DOHH2 (cell line): ENCODE data around the gene SEC14L1.

Experiments used
- H3F3A ChIP-seq: fragments of 200-600 bp; sonication (generic), shearing (Covaris generic); 2 replicates; pipeline ENCODE4 v1.6.0; 2016; ENCODE audit warnings: antibody characterized with exemption, mild to moderate bottlenecking; ENCODE audit not compliant: control insufficient read depth, insufficient read depth
- H3K27ac ChIP-seq: fragments of 200-600 bp; sonication (generic); 2 replicates; pipeline ENCODE4 v1.5.1; 2014; ENCODE audit warnings: low read depth, mild to moderate bottlenecking, low read length, moderate library complexity
- H3K27me3 ChIP-seq: fragments of 200-600 bp; sonication (generic); 2 replicates; pipeline ENCODE4 v1.6.1; 2014; ENCODE audit warnings: mild to moderate bottlenecking, low read length, mixed read lengths; ENCODE audit not compliant: control insufficient read depth
- H3K36me3 ChIP-seq: fragments of 200-600 bp; sonication (generic); 2 replicates; pipeline ENCODE4 v1.6.1; 2014; ENCODE audit warnings: mild to moderate bottlenecking, low read length, moderate library complexity, mixed read lengths; ENCODE audit not compliant: control insufficient read depth
- H3K4me1 ChIP-seq: fragments of 200-600 bp; sonication (generic); 2 replicates; pipeline ENCODE4 v1.6.1; 2014; ENCODE audit warnings: mild to moderate bottlenecking, low read length, mixed read lengths; ENCODE audit not compliant: control insufficient read depth
- H3K4me2 ChIP-seq: fragments of 200-600 bp; sonication (generic); 2 replicates; pipeline ENCODE4 v1.6.0; 2014; ENCODE audit warnings: mild to moderate bottlenecking, low read length, moderate library complexity
- H3K4me3 ChIP-seq: fragments of 200-600 bp; sonication (generic); 2 replicates; pipeline ENCODE4 v1.5.1; 2014; ENCODE audit warnings: mild to moderate bottlenecking, low read length, mixed read lengths
- H3K79me2 ChIP-seq: fragments of 200-600 bp; sonication (generic); 2 replicates; pipeline ENCODE4 v1.6.1; 2014; ENCODE audit warnings: mild to moderate bottlenecking, low read length, mixed read lengths; ENCODE audit not compliant: control insufficient read depth
- H3K9me2 ChIP-seq: fragments of 200-600 bp; sonication (generic); replicated peaks from 2 replicates; pipeline ENCODE4 v1.6.1; 2014; ENCODE audit warnings: mild to moderate bottlenecking, low read length, mixed read lengths; ENCODE audit not compliant: control insufficient read depth
- H3K9me3 ChIP-seq: fragments of 200-600 bp; sonication (generic); 2 replicates; pipeline ENCODE4 v1.6.1; 2014; ENCODE audit warnings: antibody characterized with exemption, low read length, mixed read lengths; ENCODE audit not compliant: control insufficient read depth, insufficient read depth
- H4K20me1 ChIP-seq: fragments of 200-600 bp; sonication (generic); 2 replicates; pipeline ENCODE4 v1.6.0; 2014; ENCODE audit warnings: low read depth, mild to moderate bottlenecking, antibody characterized with exemption, low read length, moderate library complexity; ENCODE audit not compliant: control insufficient read depth, insufficient read depth
- CTCF ChIP-seq: fragments of 200-600 bp; sonication (generic); IDR thresholded peaks from one replicate; pipeline ENCODE4 v1.5.1; 2014; ENCODE audit warnings: antibody characterized with exemption, mild to moderate bottlenecking, low read depth, low read length; ENCODE audit not compliant: poor library complexity, severe bottlenecking
- EZH2phosphoT487 ChIP-seq: fragments of 200-600 bp; sonication (generic); IDR thresholded peaks from 2 replicates; pipeline ENCODE4 v1.6.1; 2017; ENCODE audit warnings: borderline replicate concordance, mild to moderate bottlenecking, antibody characterized with exemption, low read length, moderate library complexity, mixed read lengths

The SEC14L1 gene

GRCh38 chr17:77227461-77228240 lies 86.9 kb downstream of the SEC14L1 start:
- no peak overlapping the region for H3K27ac ChIP-seq
- no peaks in the 10 kb centered on the region for H3K27me3 ChIP-seq
- no peaks in the 10 kb centered on the region for H3K9me2 ChIP-seq
- H3K4me1 ChIP-seq, result no peaks in the 10 kb centered on the region
- peaks cover 8% of the 10 kb centered on the region; the same call in 1 of the 2 replicates for H3F3A ChIP-seq
- TF ChIP-seq EZH2phosphoT487 (no peak), CTCF (no peak)
- no peak overlapping the region for H3K4me3 ChIP-seq
- no peaks in the 10 kb centered on the region for H3K79me2 ChIP-seq
- no peaks in the 10 kb centered on the region for H4K20me1 ChIP-seq
- H3K4me2 ChIP-seq, result no peak overlapping the region
- no peaks in the 10 kb centered on the region for H3K36me3 ChIP-seq
- H3K9me3 ChIP-seq, result peaks cover 5% of the 10 kb centered on the region; the same call in 1 of the 2 replicates

- Histone ChIP-seq H3K9me3 (peaks cover 5% of the 10 kb centered on the region; the same call in 1 of the 2 replicates), H3K27me3 (no peaks in the 10 kb centered on the region), H4K20me1 (no peaks in the 10 kb centered on the region), H3K27ac (no peak overlapping the region), H3K4me2 (no peak overlapping the region), H3K79me2 (no peaks in the 10 kb centered on the region), H3K4me1 (no peaks in the 10 kb centered on the region; the same call in 1 of the 2 replicates), H3K9me2 (no peaks in the 10 kb centered on the region), H3K36me3 (no peaks in the 10 kb centered on the region), H3K4me3 (no peak overlapping the region), H3F3A (0 out of 2 replicates have a peak, but pooled peaks cover 5% of the 10 kb centered on the region)
- TF ChIP-seq EZH2phosphoT487, result no peak
These were observed 87.5 kb downstream of the SEC14L1 start for GRCh38 chr17:77228241-77228752.

GRCh38 chr17:77228816-77229215 lies 88.0 kb downstream of the SEC14L1 start:
- Histone ChIP-seq H3K9me3 (peaks cover 5% of the 10 kb centered on the region; the same call in 1 of the 2 replicates), H3F3A (0 out of 2 replicates have a peak, but pooled peaks cover 5% of the 10 kb centered on the region), H3K36me3 (no peaks in the 10 kb centered on the region), H3K4me1 (peaks cover 5% of the 10 kb centered on the region), H3K4me2 (no peak overlapping the region), H3K79me2 (no peaks in the 10 kb centered on the region), H4K20me1 (no peaks in the 10 kb centered on the region), H3K9me2 (no peaks in the 10 kb centered on the region), H3K27ac (no peak overlapping the region), H3K27me3 (no peaks in the 10 kb centered on the region), H3K4me3 (no peak overlapping the region)
- TF ChIP-seq CTCF (no peak), EZH2phosphoT487 (no peak)

GRCh38 chr17:77229786-77230435 lies 89.1 kb downstream of the SEC14L1 start:
- TF ChIP-seq CTCF, result no peak
- H3K79me2 ChIP-seq, result no peaks in the 10 kb centered on the region
- H3K4me3 ChIP-seq, result no peak overlapping the region
- H3K4me1 ChIP-seq, result peaks cover 16% of the 10 kb centered on the region
- no peaks in the 10 kb centered on the region for H3K27me3 ChIP-seq
- no peak overlapping the region for H3K27ac ChIP-seq
- H3K4me2 ChIP-seq, result no peak overlapping the region
- H3K9me3 ChIP-seq, result peaks cover 5% of the 10 kb centered on the region; the same call in 1 of the 2 replicates
- no peaks in the 10 kb centered on the region for H3K9me2 ChIP-seq
- no peaks in the 10 kb centered on the region for H3K36me3 ChIP-seq
- H3F3A ChIP-seq, result 0 out of 2 replicates have a peak, but pooled peaks cover 5% of the 10 kb centered on the region
- no peaks in the 10 kb centered on the region for H4K20me1 ChIP-seq
